PC-9 (cell line): ENCODE data around the gene DOCK2.
"Not testable (repeated sequence)": the region's sequence is repeated elsewhere in the genome, so short reads cannot be mapped to it uniquely, and the experiment has no call there.

Source experiments
- CTCF ChIP-seq: fragments of 200-600 bp; sonication (generic); conservative IDR thresholded peaks from 2 replicates; pipeline ENCODE4 v1.6.1; 2017; ENCODE audit warnings: mixed run types, antibody characterized with exemption, mild to moderate bottlenecking, moderate library complexity
- EZH2 ChIP-seq: fragments of 200-600 bp; sonication (generic); IDR thresholded peaks from 2 replicates; pipeline ENCODE4 v1.8.0; 2017; ENCODE audit warnings: antibody characterized with exemption, low read depth

- TF ChIP-seq CTCF, EZH2: not testable (repeated sequence)
Observed at GRCh38 chr5:169766943-169767342, 129.9 kb downstream of the DOCK2 start.
